Vagina (tissue), 2 donors: ENCODE data around the gene LMOD3. TPM values are rescaled to one million over a fixed set of nuclear protein-coding genes. Genes with fewer than 3 reads are reported as not detected.

ENCODE experiments used
- DNase-seq, 2 donors: peaks; one replicate each; pipeline ENCODE4 v3.0.0-alpha.2; 2017; ENCODE audit errors: extremely low spot score in 2 of 2
- H3K27ac ChIP-seq: fragments of 200-600 bp; sonication (generic); one replicate; pipeline ENCODE4 v1.5.1; 2019
- H3K27me3 ChIP-seq: fragments of 200-600 bp; sonication (generic); one replicate; pipeline ENCODE4 v1.5.1; 2019
- H3K36me3 ChIP-seq, 2 donors: fragments of 200-600 bp; sonication (generic); one replicate each; pipeline ENCODE4 v1.5.1; 2017 to 2019
- H3K4me1 ChIP-seq: fragments of 200-600 bp; sonication (generic); one replicate; pipeline ENCODE4 v1.5.1; 2019
- H3K4me3 ChIP-seq, 2 donors: fragments of 200-600 bp; sonication (generic); 1 replicate in 1 of 2; 2 replicates in 1 of 2; pipeline ENCODE4 v1.5.1; 2016 to 2019
- H3K9me3 ChIP-seq: fragments of 200-600 bp; sonication (generic); one replicate; pipeline ENCODE4 v1.5.1; 2019
- CTCF ChIP-seq, 3 experiments: fragments of 450-650 bp in 2 of 3; fragments of 200-600 bp in 1 of 3; sonication (generic) in 1 of 3; IDR thresholded peaks; one replicate each; pipeline ENCODE4 v1.5.1; 2017 to 2019; ENCODE audit warnings: antibody characterized with exemption in 3 of 3, mild to moderate bottlenecking in 2 of 3, moderate library complexity in 2 of 3
- POLR2A ChIP-seq, 2 donors: fragments of 450-650 bp; IDR thresholded peaks; one replicate each; pipeline ENCODE4 v1.6.1; 2017; ENCODE audit warnings: antibody characterized with exemption in 2 of 2, mild to moderate bottlenecking in 2 of 2, moderate library complexity in 2 of 2
- POLR2AphosphoS5 ChIP-seq, 2 donors: sonication (generic); formaldehyde crosslinking; IDR thresholded peaks; one replicate each; pipeline ENCODE4 v1.9.0; 2017; ENCODE audit warnings: antibody characterized with exemption in 2 of 2, mild to moderate bottlenecking in 2 of 2, low read depth in 1 of 2; ENCODE audit not compliant: insufficient read depth in 1 of 2
- intact Hi-C: fragments of 100-400 bp; cut with DNase I; formaldehyde crosslinking; loops from one replicate; pipeline ENCODE4 v1.15.1; 2023
- total RNA-seq: library from RNA; depleted of rRNA; stranded (reverse); fragments of >200 nt; gene quantifications from one replicate; pipeline ENCODE4 v1.2.3, GENCODE V29; 2016

Gene LMOD3
- total RNA-seq, 1 donor from 2014 or later: not detected

DNA sequence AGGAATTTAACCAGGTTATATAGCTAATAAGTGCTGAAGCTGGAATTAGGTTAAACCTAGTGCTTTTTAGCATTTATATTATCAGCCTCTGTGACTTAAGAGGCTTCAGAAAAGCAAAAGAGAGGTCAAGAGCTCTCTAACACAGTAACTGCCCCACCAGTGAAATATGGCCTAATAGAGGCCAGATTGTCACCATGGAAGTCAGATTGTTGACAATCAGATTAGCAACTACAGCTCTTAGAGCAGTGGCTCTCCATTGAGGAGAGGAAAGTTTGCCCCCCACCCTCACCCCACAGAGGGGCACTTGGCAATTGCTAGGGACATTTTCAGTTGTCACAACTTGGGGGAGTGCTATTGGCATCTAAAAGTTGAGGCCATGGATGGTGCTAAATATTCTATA is 23.3 kb upstream of the LMOD3 start:
- Histone ChIP-seq H3K4me1 (no peaks in the 10 kb centered on the region), H3K36me3 (no peaks in the 10 kb centered on the region), H3K4me3 (no peak overlapping the region), H3K27ac (no peak overlapping the region), H3K27me3 (no peaks in the 10 kb centered on the region), H3K9me3 (no peaks in the 10 kb centered on the region)
- no peak for TF ChIP-seq POLR2AphosphoS5 (IDR thresholded peaks at IDR 0.05; ENCODE audit: insufficient read depth in 1 of 2, low read depth in 1 of 2)
- no peak for TF ChIP-seq POLR2A (IDR thresholded peaks at IDR 0.05)
- TF ChIP-seq CTCF (IDR thresholded peaks at IDR 0.05): no peak
- DNase-seq: no peak
- intact Hi-C loops: no loop called here

DNA sequence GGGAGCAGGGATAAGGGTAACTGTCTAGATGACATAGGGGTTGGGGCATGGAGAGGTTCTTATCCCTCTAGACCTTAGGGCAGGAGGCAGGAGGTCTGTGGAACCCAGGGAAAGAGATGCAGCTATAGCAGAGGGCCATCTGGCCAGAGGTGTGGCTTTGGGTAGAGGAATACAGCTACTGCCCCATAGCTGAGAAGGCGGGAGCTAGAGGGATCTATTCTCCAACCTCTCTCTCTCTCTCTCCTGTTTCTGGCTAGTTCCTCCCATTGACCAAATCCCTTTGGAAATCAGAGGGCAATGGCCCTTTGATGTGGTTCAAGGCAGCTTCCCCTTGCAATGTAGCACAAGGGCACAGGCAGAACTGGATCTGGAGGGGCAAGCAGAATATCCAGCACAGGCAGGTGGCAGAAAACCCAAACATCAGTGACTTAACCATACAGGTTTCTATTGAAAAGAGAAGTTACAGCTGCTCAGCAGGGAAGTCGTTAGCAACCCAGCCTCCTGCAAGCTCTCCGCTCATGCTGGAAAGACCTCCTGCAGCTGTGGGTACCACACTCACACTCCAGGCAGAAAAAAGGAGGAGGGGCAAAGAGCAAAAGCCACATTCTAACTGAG is 22.3 kb upstream of the LMOD3 start:
- intact Hi-C loops: no loop called here
- no peaks in the 10 kb centered on the region for H3K36me3 ChIP-seq
- DNase-seq: no peak
- no peak overlapping the region for H3K27ac ChIP-seq
- no peak for TF ChIP-seq POLR2AphosphoS5 (IDR thresholded peaks at IDR 0.05; ENCODE audit: insufficient read depth in 1 of 2, low read depth in 1 of 2)
- TF ChIP-seq POLR2A (IDR thresholded peaks at IDR 0.05): no peak
- TF ChIP-seq CTCF (IDR thresholded peaks at IDR 0.05): no peak
- no peaks in the 10 kb centered on the region for H3K9me3 ChIP-seq
- H3K4me3 ChIP-seq: no peak overlapping the region
- no peaks in the 10 kb centered on the region for H3K27me3 ChIP-seq
- H3K4me1 ChIP-seq: no peaks in the 10 kb centered on the region

DNA sequence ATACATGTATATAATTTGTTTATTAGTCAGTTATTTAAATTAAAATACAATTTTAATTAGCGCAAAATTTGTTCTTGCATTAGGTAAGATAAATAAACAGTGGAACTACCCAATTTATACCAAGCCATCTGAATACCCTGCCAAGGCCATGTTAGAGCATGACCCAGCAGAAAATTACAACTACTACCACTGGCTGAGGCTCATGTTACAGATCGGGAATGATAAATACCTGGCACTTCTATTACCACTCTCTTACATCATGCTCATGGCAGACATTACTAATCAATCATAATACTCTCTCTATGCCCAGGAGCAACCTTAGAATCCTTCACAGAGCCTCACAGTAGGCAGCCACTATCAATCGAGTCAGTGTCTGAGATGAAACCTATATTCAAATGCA is 21.2 kb upstream of the LMOD3 start:
- Histone ChIP-seq H3K36me3 (no peaks in the 10 kb centered on the region), H3K4me3 (no peak overlapping the region), H3K9me3 (no peaks in the 10 kb centered on the region), H3K4me1 (no peaks in the 10 kb centered on the region), H3K27me3 (no peaks in the 10 kb centered on the region), H3K27ac (no peak overlapping the region)
- intact Hi-C loops: no loop called here
- no peak for DNase-seq
- TF ChIP-seq POLR2A (IDR thresholded peaks at IDR 0.05) (no peak), CTCF (IDR thresholded peaks at IDR 0.05) (no peak), POLR2AphosphoS5 (IDR thresholded peaks at IDR 0.05; ENCODE audit: insufficient read depth in 1 of 2, low read depth in 1 of 2) (no peak)

DNA sequence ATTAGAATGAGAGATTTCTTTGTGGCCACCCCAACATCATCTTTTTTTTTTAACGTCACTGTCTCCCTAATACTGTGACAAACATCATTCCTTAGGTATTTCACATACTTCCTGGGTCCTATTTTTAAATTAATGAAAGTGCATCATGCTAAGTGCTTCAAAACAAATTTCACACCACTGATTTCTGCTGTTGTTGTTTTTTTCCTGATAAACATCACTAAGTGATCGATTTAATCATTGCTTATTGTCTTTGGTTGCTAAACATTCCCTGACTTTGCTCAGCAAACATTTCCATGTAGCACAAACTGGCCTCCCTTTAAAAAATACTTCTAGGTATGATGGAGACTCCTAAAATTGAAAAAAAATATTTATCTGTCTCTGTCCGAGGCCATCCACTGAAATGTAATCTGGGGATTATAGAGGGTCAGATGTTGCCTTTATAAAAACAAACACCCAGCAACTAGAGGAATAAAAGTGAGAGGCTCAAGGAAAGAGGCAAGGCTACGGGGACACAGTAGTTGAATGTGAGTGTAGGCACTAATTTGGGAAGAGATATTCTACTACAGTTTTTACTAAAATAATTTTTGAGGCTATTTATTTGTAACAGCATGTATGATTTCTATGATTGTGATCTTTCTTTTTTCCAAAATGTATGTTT is 20.5 kb upstream of the LMOD3 start:
- H3K36me3 ChIP-seq: no peaks in the 10 kb centered on the region
- no peaks in the 10 kb centered on the region for H3K4me1 ChIP-seq
- H3K27me3 ChIP-seq: no peaks in the 10 kb centered on the region
- TF ChIP-seq CTCF (IDR thresholded peaks at IDR 0.05) (no peak), POLR2AphosphoS5 (IDR thresholded peaks at IDR 0.05; ENCODE audit: insufficient read depth in 1 of 2, low read depth in 1 of 2) (no peak), POLR2A (IDR thresholded peaks at IDR 0.05) (no peak)
- H3K27ac ChIP-seq: no peak overlapping the region
- intact Hi-C loops: no loop called here
- DNase-seq: no peak
- no peak overlapping the region for H3K4me3 ChIP-seq
- no peaks in the 10 kb centered on the region for H3K9me3 ChIP-seq

GRCh38 chr3:69142090-69142489 is 19.7 kb upstream of the LMOD3 start:
- Histone ChIP-seq H3K4me3 (no peak overlapping the region), H3K4me1 (no peaks in the 10 kb centered on the region), H3K27me3 (no peaks in the 10 kb centered on the region), H3K36me3 (no peaks in the 10 kb centered on the region), H3K9me3 (no peaks in the 10 kb centered on the region), H3K27ac (no peak overlapping the region)
- TF ChIP-seq CTCF (IDR thresholded peaks at IDR 0.05): no peak
- TF ChIP-seq POLR2AphosphoS5 (IDR thresholded peaks at IDR 0.05; ENCODE audit: insufficient read depth in 1 of 2, low read depth in 1 of 2): no peak
- TF ChIP-seq POLR2A (IDR thresholded peaks at IDR 0.05): no peak
- intact Hi-C loops: no loop called here
- DNase-seq: no peak
